BE2C (cell line): ENCODE measurements around the gene NXNL2.
A peak's percentile ranks its signal among the peaks of the same experiment; 100 is the strongest.

Source experiments
- DNase-seq: peaks from one replicate; pipeline ENCODE4 v3.0.0-alpha.2; 2020
- H3K27me3 ChIP-seq: fragments of 250-450 bp; sonication (Bioruptor Pico); 2 replicates; pipeline ENCODE4 v1.5.1; 2020; ENCODE audit warnings: mild to moderate bottlenecking
- H3K36me3 ChIP-seq: fragments of 250-450 bp; sonication (Bioruptor Pico); 2 replicates; pipeline ENCODE4 v1.5.1; 2020; ENCODE audit warnings: mild to moderate bottlenecking
- H3K4me1 ChIP-seq: fragments of 250-450 bp; sonication (Bioruptor Pico); 2 replicates; pipeline ENCODE4 v1.5.1; 2020
- H3K4me3 ChIP-seq: 2 replicates; pipeline ENCODE4 v1.5.1; 2011; ENCODE audit warnings: low read depth, low read length
- H3K9me3 ChIP-seq: fragments of 250-450 bp; sonication (Bioruptor Pico); 2 replicates; pipeline ENCODE4 v1.5.1; 2020
- CTCF ChIP-seq: IDR thresholded peaks from 2 replicates; pipeline ENCODE4 v1.5.1; 2012; ENCODE audit warnings: mild to moderate bottlenecking, low read depth, low read length

Gene NXNL2

GRCh38 chr9:88535226-88536022 is 446 bp downstream of the NXNL2 start:
- Histone ChIP-seq H3K27me3 (peaks cover 12% of the 10 kb centered on the region; the same call in 1 of the 2 replicates), H3K4me3 (peak overlapping the region; percentile 56), H3K36me3 (no peaks in the 10 kb centered on the region), H3K4me1 (peaks cover 5% of the 10 kb centered on the region; the same call in 1 of the 2 replicates), H3K9me3 (no peaks in the 10 kb centered on the region; the same call in 1 of the 2 replicates)
- DNase-seq, result peak; percentile 22
- TF ChIP-seq CTCF, result no peak

GRCh38 chr9:88536023-88536324 is 996 bp downstream of the NXNL2 start:
- H3K36me3 ChIP-seq, result no peaks in the 10 kb centered on the region
- H3K4me1 ChIP-seq, result peaks cover 5% of the 10 kb centered on the region; the same call in 1 of the 2 replicates
- no peaks in the 10 kb centered on the region; the same call in 1 of the 2 replicates for H3K9me3 ChIP-seq
- H3K27me3 ChIP-seq, result peaks cover 12% of the 10 kb centered on the region; the same call in 1 of the 2 replicates
- no peak overlapping the region for H3K4me3 ChIP-seq
- TF ChIP-seq CTCF, result no peak
- DNase-seq, result no peak

- Histone ChIP-seq H3K9me3 (no peaks in the 10 kb centered on the region; the same call in 1 of the 2 replicates), H3K4me1 (peaks cover 5% of the 10 kb centered on the region; the same call in 1 of the 2 replicates), H3K36me3 (no peaks in the 10 kb centered on the region), H3K27me3 (peaks cover 12% of the 10 kb centered on the region; the same call in 1 of the 2 replicates), H3K4me3 (peak overlapping the region; percentile 12; the same call in 1 of the 2 replicates)
- DNase-seq, result no peak
- TF ChIP-seq CTCF, result no peak
These were observed 2.2 kb downstream of the NXNL2 start for GRCh38 chr9:88536951-88537760.

GRCh38 chr9:88537761-88538091 is 2.7 kb downstream of the NXNL2 start:
- peak; percentile 95 for DNase-seq

GRCh38 chr9:88538311-88539085 is 3.5 kb downstream of the NXNL2 start:
- Histone ChIP-seq H3K4me1 (peaks cover 5% of the 10 kb centered on the region; the same call in 1 of the 2 replicates), H3K27me3 (0 out of 2 replicates have a peak, but pooled peaks cover 3% of the 10 kb centered on the region), H3K36me3 (no peaks in the 10 kb centered on the region), H3K4me3 (no peak overlapping the region), H3K9me3 (no peaks in the 10 kb centered on the region; the same call in 1 of the 2 replicates)
- TF ChIP-seq CTCF, result no peak
- DNase-seq, result no peak

More at GRCh38 chr9:88537761-88538091, 2.7 kb downstream of the NXNL2 start:
- no peak overlapping the region; the same call in 1 of the 2 replicates for H3K4me3 ChIP-seq
- H3K9me3 ChIP-seq, result no peaks in the 10 kb centered on the region; the same call in 1 of the 2 replicates
- H3K36me3 ChIP-seq, result no peaks in the 10 kb centered on the region
- no peak for TF ChIP-seq CTCF
- peaks cover 8% of the 10 kb centered on the region; the same call in 1 of the 2 replicates for H3K27me3 ChIP-seq
- H3K4me1 ChIP-seq, result peaks cover 5% of the 10 kb centered on the region; the same call in 1 of the 2 replicates
